Lower leg skin (tissue), 3 donors: ENCODE data around the gene CAMTA1.

Experiments used
- POLR2A ChIP-seq, 2 donors: fragments of 450-650 bp; IDR thresholded peaks; one replicate each; pipeline ENCODE4 v1.6.1; 2016 to 2017; ENCODE audit warnings: antibody characterized with exemption in 2 of 2, mild to moderate bottlenecking in 1 of 2, moderate library complexity in 1 of 2
- TF ChIP-seq, protein P1 (sequence below), 3 donors: fragments of 450-650 bp; IDR thresholded peaks; one replicate each; pipeline ENCODE4 v1.5.1; 2016; ENCODE audit warnings: antibody characterized with exemption in 3 of 3, mild to moderate bottlenecking in 3 of 3, moderate library complexity in 2 of 3

DNA sequence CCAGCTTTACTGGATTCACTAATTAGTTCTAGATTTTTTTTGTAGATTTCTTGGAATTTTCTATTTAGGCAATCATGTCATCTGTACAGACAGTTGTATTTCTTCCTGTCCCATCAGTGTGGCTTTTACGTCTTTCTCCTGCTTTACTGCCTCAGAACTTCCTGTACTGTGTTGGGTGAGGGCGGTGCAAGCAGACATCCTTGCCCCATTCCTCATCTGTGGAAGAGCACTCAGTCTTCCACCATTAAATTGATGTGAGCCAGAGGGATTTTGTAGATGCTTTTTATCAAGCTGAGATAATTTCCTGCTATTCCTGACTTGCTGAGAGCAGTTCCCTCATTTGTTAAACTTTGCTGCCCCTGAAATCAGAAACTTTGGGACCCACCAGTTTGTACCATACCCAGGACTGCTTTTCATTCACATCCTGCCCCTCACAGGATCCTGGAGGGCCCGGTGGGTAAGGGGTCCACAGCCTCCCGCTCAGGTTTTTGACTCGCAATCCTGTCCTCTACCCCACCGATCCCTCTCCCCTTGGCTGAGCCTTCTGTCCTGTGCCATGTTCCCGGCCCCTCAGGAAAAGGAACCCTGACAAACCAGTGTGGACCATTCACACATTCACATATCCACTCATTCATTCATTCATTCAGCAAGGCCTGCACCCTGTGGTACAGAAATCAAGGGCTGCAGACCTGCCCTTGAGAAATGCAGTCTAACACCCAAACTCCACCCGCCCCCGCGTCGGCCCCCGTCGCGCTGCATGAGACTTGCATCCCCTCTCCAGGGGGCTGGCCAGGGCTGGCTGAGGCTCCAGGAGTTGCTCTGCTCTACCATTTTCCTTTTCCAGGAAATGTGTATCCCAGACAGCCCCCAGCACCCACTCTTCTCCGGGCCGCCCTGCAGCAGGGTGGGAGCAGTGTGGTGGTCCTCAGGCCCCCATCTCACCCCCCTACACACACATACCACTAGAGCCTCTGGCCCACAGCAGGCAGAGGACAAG, 739.4 kb downstream of the CAMTA1 start:
- TF ChIP-seq POLR2A (IDR thresholded peaks at IDR 0.05) = no peak
- TF ChIP-seq, protein P1, sequence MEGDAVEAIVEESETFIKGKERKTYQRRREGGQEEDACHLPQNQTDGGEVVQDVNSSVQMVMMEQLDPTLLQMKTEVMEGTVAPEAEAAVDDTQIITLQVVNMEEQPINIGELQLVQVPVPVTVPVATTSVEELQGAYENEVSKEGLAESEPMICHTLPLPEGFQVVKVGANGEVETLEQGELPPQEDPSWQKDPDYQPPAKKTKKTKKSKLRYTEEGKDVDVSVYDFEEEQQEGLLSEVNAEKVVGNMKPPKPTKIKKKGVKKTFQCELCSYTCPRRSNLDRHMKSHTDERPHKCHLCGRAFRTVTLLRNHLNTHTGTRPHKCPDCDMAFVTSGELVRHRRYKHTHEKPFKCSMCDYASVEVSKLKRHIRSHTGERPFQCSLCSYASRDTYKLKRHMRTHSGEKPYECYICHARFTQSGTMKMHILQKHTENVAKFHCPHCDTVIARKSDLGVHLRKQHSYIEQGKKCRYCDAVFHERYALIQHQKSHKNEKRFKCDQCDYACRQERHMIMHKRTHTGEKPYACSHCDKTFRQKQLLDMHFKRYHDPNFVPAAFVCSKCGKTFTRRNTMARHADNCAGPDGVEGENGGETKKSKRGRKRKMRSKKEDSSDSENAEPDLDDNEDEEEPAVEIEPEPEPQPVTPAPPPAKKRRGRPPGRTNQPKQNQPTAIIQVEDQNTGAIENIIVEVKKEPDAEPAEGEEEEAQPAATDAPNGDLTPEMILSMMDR (IDR thresholded peaks at IDR 0.05) = no peak
